ENCODE measurements around the gene ADCK1.

DNA sequence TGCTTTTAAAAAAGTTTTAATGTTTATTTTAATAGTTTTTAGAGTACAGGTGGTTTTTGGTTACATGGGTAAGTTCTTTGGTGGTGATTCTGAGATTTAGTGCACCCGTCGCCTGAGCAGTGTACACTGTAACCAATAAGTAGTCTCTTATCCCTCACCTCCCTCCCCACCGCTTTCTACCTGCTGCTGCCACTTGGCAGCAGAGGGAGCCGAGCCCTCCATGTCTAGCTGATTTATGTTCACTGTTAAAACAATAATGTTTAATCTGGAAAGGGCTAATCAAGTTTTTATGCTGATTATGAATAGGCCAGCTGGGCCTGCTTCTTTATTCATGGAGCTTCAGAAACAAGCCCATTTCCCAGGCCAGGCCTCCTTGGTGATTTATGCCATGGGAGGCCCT is 73.1 kb downstream of the ADCK1 start:
- TF ChIP-seq POLR2A (IDR thresholded peaks at IDR 0.05), result no peak
- TF ChIP-seq, protein P1, sequence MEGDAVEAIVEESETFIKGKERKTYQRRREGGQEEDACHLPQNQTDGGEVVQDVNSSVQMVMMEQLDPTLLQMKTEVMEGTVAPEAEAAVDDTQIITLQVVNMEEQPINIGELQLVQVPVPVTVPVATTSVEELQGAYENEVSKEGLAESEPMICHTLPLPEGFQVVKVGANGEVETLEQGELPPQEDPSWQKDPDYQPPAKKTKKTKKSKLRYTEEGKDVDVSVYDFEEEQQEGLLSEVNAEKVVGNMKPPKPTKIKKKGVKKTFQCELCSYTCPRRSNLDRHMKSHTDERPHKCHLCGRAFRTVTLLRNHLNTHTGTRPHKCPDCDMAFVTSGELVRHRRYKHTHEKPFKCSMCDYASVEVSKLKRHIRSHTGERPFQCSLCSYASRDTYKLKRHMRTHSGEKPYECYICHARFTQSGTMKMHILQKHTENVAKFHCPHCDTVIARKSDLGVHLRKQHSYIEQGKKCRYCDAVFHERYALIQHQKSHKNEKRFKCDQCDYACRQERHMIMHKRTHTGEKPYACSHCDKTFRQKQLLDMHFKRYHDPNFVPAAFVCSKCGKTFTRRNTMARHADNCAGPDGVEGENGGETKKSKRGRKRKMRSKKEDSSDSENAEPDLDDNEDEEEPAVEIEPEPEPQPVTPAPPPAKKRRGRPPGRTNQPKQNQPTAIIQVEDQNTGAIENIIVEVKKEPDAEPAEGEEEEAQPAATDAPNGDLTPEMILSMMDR (IDR thresholded peaks at IDR 0.05), result no peak
